SU-DHL-6 (cell line): ENCODE measurements around the gene PKHD1.

Experiments used
- H2AFZ ChIP-seq: fragments of 200-600 bp; sonication (generic); 2 replicates; pipeline ENCODE4 v1.6.1; 2014; ENCODE audit warnings: low read depth, mild to moderate bottlenecking, moderate library complexity, mixed read lengths, antibody characterized with exemption, low read length; ENCODE audit not compliant: severe bottlenecking
- H3F3A ChIP-seq: fragments of 200-600 bp; shearing (Covaris generic); 2 replicates; pipeline ENCODE4 v1.6.0; 2016; ENCODE audit warnings: antibody characterized with exemption, mild to moderate bottlenecking; ENCODE audit not compliant: insufficient read depth
- H3K27ac ChIP-seq: fragments of 200-600 bp; sonication (generic); 2 replicates; pipeline ENCODE4 v1.5.1; 2016; ENCODE audit warnings: low read depth, mild to moderate bottlenecking, low read length, moderate library complexity, mixed read lengths
- H3K27me3 ChIP-seq: fragments of 200-600 bp; sonication (generic), shearing (Covaris generic); 2 replicates; pipeline ENCODE4 v1.6.0; 2014; ENCODE audit warnings: mild to moderate bottlenecking, low read length
- H3K36me3 ChIP-seq: fragments of 200-600 bp; sonication (generic); 2 replicates; pipeline ENCODE4 v1.6.1; 2014; ENCODE audit warnings: mild to moderate bottlenecking, low read length, mixed read lengths
- H3K4me2 ChIP-seq: fragments of 300-600, 200-600 bp; shearing (Covaris generic), sonication (generic); 2 replicates; pipeline ENCODE4 v1.6.0; 2014; ENCODE audit warnings: low read length, low read depth, mild to moderate bottlenecking; ENCODE audit not compliant: poor library complexity, severe bottlenecking
- H3K4me3 ChIP-seq: fragments of 200-600 bp; sonication (generic); 2 replicates; pipeline ENCODE4 v1.5.1; 2014; ENCODE audit warnings: antibody characterized with exemption, low read length, mild to moderate bottlenecking, mixed read lengths; ENCODE audit not compliant: insufficient read depth, poor library complexity, severe bottlenecking
- H3K79me2 ChIP-seq: fragments of 200-600 bp; sonication (generic); 2 replicates; pipeline ENCODE4 v1.6.1; 2014; ENCODE audit warnings: mild to moderate bottlenecking, low read length, moderate library complexity; ENCODE audit not compliant: insufficient read depth
- H3K9ac ChIP-seq: fragments of 200-600 bp; sonication (generic); 2 replicates; pipeline ENCODE4 v1.7.0; 2014; ENCODE audit warnings: mild to moderate bottlenecking, low read length
- H3K9me2 ChIP-seq: fragments of 200-600 bp; sonication (generic); replicated peaks from 2 replicates; pipeline ENCODE4 v1.6.1; 2014; ENCODE audit warnings: low read length; ENCODE audit not compliant: insufficient read depth
- H3K9me3 ChIP-seq: fragments of 200-600 bp; sonication (generic); 2 replicates; pipeline ENCODE4 v1.6.1; 2014; ENCODE audit warnings: low read length, mixed read lengths; ENCODE audit not compliant: insufficient read depth
- H4K20me1 ChIP-seq: fragments of 200-600 bp; sonication (generic); 2 replicates; pipeline ENCODE4 v1.6.1; 2014; ENCODE audit warnings: low read depth, mild to moderate bottlenecking, antibody characterized with exemption, low read length, moderate library complexity, mixed read lengths
- CTCF ChIP-seq: fragments of 200-600 bp; sonication (generic); IDR thresholded peaks from one replicate; pipeline ENCODE4 v1.5.1; 2017; ENCODE audit warnings: antibody characterized with exemption, mild to moderate bottlenecking, low read length, moderate library complexity; ENCODE audit not compliant: insufficient read depth, poor library complexity, severe bottlenecking
- EZH2phosphoT487 ChIP-seq: fragments of 200-600 bp; sonication (generic), shearing (Covaris generic); conservative IDR thresholded peaks from 2 replicates; pipeline ENCODE4 v1.6.1; 2018; ENCODE audit warnings: mild to moderate bottlenecking, antibody characterized with exemption, low read length, moderate library complexity, mixed read lengths

PKHD1 gene

GRCh38 chr6:51565472-51565871 is 521.9 kb downstream of the PKHD1 start:
- H3K9ac ChIP-seq, result no peak overlapping the region
- H2AFZ ChIP-seq, result no peak overlapping the region
- H3K27me3 ChIP-seq, result no peaks in the 10 kb centered on the region
- H4K20me1 ChIP-seq, result no peaks in the 10 kb centered on the region
- H3K9me3 ChIP-seq, result no peaks in the 10 kb centered on the region
- no peaks in the 10 kb centered on the region for H3K79me2 ChIP-seq
- no peaks in the 10 kb centered on the region for H3K36me3 ChIP-seq
- no peak overlapping the region for H3K4me3 ChIP-seq
- H3K9me2 ChIP-seq, result no peaks in the 10 kb centered on the region
- TF ChIP-seq CTCF (no peak), EZH2phosphoT487 (no peak)
- H3F3A ChIP-seq, result no peaks in the 10 kb centered on the region
- H3K4me2 ChIP-seq, result no peak overlapping the region
- no peak overlapping the region for H3K27ac ChIP-seq
